Measurements from ENCODE around the gene SPATA6. TPM values are rescaled to one million over a fixed set of nuclear protein-coding genes. Genes with fewer than 3 reads are reported as not detected.
"Not testable (repeated sequence)": the region's sequence is repeated elsewhere in the genome, so short reads cannot be mapped to it uniquely, and the experiment has no call there.

SPATA6 gene
- polyA plus RNA-seq (ENCODE audit: insufficient read length in 4 of 4) = 10 to 100 TPM; 15.5 to 19.8 (median 17.5) TPM

GRCh38 chr1:48471691-48472576 lies at the start of gene SPATA6:
Gene SPATA6, minus strand, starts transcription at chr1:48472204. Its CDS starts 196 bp downstream, at chr1:48472008.
- DNase-seq (ENCODE audit: low read depth in 4 of 4, low spot score in 3 of 4) = peak; percentile 90 to 93 (median 92)

DNA sequence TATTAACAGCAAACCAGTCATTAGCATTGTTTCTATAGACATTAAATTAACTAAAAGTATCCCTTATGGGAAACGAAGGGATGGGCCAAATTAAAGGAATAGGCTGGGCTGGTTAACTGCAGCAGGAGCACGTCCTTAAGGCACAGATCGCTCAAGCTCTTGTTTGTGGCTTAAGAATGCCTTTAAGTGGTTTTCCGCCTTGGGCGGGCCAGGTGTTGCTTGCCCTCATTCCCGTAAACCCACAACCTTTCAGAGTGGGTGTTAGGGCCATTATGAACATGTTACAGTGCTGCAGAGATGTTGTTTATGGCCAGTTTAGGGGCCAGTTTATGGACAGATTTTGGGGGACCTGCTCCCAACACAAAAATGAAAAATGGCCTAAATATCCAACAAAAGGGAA lies 47.9 kb upstream of the SPATA6 start:
- not testable (repeated sequence) for DNase-seq (ENCODE audit: low read depth in 4 of 4, low spot score in 3 of 4)

- no peak for DNase-seq (ENCODE audit: low read depth in 4 of 4, low spot score in 3 of 4)
Observed at GRCh38 chr1:48506870-48507269, 34.9 kb upstream of the SPATA6 start.

DNA sequence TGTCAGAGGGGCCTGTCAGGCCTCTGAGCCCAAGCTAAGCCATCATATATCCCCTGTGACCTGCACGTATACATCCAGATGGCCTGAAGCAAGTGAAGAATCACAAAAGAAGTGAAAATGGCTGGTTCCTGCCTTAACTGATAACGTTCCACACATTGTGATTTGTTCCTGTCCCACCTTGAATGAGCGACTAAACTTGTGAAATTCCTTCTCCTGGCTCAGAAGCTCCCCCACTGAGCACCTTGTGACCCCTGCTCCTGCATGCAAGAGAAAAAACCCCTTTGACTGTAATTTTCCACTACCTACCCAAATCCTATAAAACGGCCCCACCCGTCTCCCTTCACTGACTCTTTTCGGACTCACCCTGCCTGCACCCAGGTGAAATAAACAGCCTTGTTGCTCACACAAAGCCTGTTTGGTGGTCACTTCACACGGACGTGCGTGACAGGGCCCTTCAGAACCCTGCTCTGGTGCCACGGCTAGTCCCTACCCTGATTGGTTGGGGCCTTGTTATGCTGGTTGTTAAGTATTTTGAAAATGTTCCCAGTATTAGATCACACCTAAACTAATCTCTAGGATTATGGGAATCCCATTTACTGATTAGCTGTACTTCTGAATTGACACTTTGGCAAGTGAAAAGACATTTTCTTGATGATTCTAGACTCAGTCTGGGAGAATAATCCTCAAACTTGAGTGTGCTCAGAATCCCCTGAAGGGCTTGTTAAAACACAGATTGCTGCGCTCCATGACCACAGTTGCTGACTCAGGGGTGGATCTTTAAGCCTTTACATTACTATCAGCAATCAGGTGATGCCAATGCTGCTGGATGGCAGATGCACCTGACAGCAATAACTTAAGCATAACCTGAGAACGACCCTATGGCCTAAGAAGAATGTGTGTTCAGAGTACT lies 28.8 kb upstream of the SPATA6 start:
- no peak for DNase-seq (ENCODE audit: low read depth in 4 of 4, low spot score in 3 of 4)

GRCh38 chr1:48499211-48499735 lies 27.3 kb upstream of the SPATA6 start:
- no peak for DNase-seq (ENCODE audit: low read depth in 4 of 4, low spot score in 3 of 4)

DNA sequence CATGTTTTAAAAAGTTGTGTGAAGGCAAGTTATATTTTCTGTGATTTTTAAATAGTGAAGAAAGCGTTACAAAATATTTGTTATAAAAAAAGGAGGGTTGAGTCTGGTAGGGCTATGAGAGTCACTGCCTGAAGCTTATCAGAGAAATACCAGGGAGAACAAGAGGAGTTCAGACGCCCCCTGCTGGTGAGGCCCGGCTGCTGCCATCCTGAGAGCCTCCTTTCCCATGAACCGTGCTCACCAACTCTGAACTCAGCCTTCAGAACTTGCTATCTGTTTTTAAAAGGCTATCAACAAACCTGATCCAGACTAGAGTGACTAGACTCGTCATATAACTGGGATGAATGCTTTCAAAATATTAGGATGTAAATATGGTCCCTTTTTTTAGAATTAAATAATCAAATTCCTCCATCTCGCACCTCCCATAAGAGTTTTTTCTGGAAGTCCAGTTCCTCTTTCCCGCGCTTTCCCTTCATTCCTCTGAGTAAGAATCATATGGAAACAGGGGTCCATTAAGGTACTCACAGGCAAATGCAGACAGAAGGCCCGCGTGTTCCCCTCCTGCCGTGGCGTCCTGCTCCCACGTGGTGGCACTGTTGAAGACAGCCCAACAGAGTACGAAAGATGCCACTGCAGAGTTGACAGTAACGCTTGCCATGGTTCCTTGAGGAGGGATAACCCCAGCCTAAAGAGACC lies 26.2 kb upstream of the SPATA6 start:
- DNase-seq (ENCODE audit: low read depth in 4 of 4, low spot score in 3 of 4) = peak; percentile 52 to 57 (median 54)

DNA sequence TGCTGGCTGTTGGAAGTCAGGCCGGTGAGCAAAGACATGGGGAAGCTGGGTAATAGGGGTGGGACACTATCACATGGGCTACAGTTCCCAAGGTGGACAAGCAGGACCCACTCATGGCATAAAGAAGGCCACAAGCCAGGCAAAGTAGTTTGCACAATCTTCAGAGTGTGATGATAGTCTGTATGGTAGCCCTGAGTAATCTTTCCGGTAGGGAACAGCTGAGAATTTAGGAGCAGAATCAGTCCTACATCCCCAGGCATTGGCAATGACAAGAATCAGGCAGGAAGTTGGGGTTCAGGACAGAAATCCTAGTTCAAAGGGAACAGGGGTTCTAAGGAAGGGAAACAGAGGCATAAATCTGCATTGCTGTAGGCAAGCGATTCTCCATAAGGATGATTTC lies 23.9 kb upstream of the SPATA6 start:
- DNase-seq (ENCODE audit: low read depth in 4 of 4, low spot score in 3 of 4) = no peak

DNA sequence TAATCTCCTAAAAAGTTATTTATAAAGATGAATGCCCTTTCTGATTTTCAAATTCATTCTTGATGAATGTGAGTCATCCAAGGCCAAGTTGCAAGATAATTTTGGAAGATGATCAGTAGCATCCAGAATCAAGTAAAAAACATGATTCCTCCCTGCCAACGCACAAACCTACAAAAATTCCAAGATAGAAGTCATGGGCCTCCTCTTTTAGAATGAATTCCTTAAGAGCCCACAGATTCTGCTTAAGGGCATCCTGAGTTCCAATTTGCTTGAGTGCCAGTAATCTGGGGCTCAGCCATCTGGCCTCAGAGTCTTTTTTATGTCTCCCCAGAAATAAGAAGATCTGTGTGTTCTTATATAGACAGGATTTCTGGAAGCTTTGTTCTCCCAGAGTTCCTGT lies 23.2 kb upstream of the SPATA6 start:
- DNase-seq (ENCODE audit: low read depth in 4 of 4, low spot score in 3 of 4) = no peak

DNA sequence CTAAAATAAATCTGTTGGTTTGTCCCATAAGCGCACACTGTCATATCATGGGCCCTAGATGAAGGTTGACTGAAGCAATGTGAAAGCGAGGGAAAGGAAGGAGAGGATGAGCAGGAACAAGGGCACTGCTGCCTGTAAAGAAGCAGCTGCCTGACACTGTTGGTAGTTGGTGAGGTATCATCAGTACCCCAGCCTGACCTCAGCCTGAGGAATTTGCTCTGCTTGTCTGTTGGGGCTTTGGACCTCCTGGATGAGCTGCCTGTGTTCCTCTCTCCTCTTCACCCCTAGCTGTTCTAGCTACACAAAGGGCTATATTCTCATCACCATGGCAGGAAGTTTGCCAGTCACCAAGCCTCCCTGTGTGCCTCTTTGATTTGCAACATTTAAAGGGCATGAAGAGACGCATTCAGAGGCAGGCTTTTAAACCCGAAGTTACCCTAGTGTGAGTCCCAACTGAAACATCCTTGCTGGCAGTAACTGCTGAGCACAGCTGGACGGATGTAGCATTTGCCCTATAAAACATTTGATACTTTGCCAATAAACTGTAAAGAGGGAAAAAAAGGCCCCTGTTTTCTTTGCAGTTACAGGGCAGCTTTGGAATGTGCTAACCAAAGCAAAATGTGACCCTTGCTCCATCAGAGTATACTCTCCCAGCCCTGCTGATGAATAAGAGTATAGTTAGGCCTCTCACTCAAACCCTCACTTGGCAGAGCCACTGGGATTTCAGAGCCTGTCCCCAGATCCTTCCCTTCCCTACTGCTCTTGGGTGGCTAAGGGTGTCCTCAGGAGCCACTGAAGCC lies 22.2 kb upstream of the SPATA6 start:
- DNase-seq (ENCODE audit: low read depth in 4 of 4, low spot score in 3 of 4) = no peak

GRCh38 chr1:48493041-48493440 lies 21.0 kb upstream of the SPATA6 start:
- DNase-seq (ENCODE audit: low read depth in 4 of 4, low spot score in 3 of 4) = no peak

- no peak for DNase-seq (ENCODE audit: low read depth in 4 of 4, low spot score in 3 of 4)
Observed at GRCh38 chr1:48492392-48492791, 20.4 kb upstream of the SPATA6 start.

GRCh38 chr1:48488721-48489120 lies 16.7 kb upstream of the SPATA6 start:
- no peak for DNase-seq (ENCODE audit: low read depth in 4 of 4, low spot score in 3 of 4)

DNA sequence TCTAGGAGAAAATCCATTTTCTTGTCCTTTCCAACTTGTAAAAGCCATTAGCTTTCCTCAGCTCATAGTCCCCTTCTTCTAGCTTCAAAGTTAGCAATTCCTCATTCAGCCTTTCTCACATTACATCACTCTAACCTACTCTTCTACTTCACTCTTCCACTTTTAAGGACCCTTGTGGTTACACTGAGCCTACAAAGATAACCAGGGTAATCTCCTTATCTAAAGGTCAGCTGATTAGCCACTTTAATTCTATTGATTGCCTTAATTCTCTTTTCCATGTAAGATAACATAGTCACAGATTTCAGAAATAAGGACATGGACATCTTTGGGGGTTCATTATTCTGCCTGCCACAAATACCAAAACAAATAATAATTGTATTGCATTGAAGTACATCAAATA lies 8.5 kb upstream of the SPATA6 start:
- no peak for DNase-seq (ENCODE audit: low read depth in 4 of 4, low spot score in 3 of 4)

DNA sequence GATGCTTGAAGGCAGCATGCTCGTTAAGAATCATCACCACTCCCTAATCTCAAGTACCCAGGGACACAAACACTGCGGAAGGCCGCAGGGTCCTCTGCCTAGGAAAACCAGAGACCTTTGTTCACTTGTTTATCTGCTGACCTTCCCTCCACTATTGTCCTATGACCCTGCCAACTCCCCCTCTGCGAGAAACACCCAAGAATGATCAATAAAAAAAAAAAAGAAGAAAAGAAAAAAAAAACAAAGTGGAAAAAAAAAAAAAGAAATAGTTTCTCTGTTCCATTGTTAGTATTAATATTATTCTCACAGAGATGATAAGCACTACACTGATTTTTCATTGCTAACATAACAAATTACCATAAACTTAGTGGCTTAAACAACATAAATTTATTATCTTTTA lies 8.0 kb upstream of the SPATA6 start:
- DNase-seq (ENCODE audit: low read depth in 4 of 4, low spot score in 3 of 4) = not testable (repeated sequence)

GRCh38 chr1:48472638-48473037 lies 634 bp upstream of the SPATA6 start:
- DNase-seq (ENCODE audit: low read depth in 4 of 4, low spot score in 3 of 4) = no peak

GRCh38 chr1:48470950-48471690 lies 884 bp downstream of the SPATA6 start:
- DNase-seq (ENCODE audit: low read depth in 4 of 4, low spot score in 3 of 4) = no peak

- DNase-seq (ENCODE audit: low read depth in 4 of 4, low spot score in 3 of 4) = no peak
Observed at GRCh38 chr1:48470481-48470855, 1.5 kb downstream of the SPATA6 start.

GRCh38 chr1:48469616-48470480 lies 2.2 kb downstream of the SPATA6 start:
- no peak for DNase-seq (ENCODE audit: low read depth in 4 of 4, low spot score in 3 of 4)
